Bronchial epithelial cell (primary cell): ENCODE results near the gene CTDSP2. TPM values are rescaled to one million over a fixed set of nuclear protein-coding genes. Genes with fewer than 3 reads are reported as not detected.

Experiments
- DNase-seq: peaks from one replicate; pipeline ENCODE4 v3.0.0-alpha.2; 2010; ENCODE audit warnings: low read depth
- FAIRE-seq: peaks from 2 replicates; lab custom pipeline; 2011; peaks lifted over from hg19 to GRCh38; lab: Jason Lieb, UNC
- H3K27me3 ChIP-seq: 2 replicates; pipeline ENCODE4 v1.5.1; 2011; ENCODE audit warnings: low read length; ENCODE audit not compliant: control insufficient read depth, insufficient read depth
- H3K36me3 ChIP-seq: 2 replicates; pipeline ENCODE4 v1.5.1; 2011; ENCODE audit warnings: low read length; ENCODE audit not compliant: control insufficient read depth, insufficient read depth
- H3K4me3 ChIP-seq: 2 replicates; pipeline ENCODE4 v1.5.1; 2011; ENCODE audit warnings: mild to moderate bottlenecking, low read depth, low read length, control low read depth
- total RNA-seq: library from RNA; depleted of rRNA; stranded (reverse); fragments of >200 nt; gene quantifications from 2 replicates; pipeline ENCODE4 v1.2.1, GENCODE V29; 2014
- TF ChIP-seq, protein P1 (sequence below): IDR thresholded peaks from 2 replicates; pipeline ENCODE4 v1.5.1; 2011; ENCODE audit warnings: mild to moderate bottlenecking, moderate library complexity, low read length, control low read depth, inconsistent platforms; ENCODE audit not compliant: insufficient read depth, severe bottlenecking

CTDSP2 gene
- total RNA-seq, 1 donor from 2014 or later: 36.3 TPM

DNA sequence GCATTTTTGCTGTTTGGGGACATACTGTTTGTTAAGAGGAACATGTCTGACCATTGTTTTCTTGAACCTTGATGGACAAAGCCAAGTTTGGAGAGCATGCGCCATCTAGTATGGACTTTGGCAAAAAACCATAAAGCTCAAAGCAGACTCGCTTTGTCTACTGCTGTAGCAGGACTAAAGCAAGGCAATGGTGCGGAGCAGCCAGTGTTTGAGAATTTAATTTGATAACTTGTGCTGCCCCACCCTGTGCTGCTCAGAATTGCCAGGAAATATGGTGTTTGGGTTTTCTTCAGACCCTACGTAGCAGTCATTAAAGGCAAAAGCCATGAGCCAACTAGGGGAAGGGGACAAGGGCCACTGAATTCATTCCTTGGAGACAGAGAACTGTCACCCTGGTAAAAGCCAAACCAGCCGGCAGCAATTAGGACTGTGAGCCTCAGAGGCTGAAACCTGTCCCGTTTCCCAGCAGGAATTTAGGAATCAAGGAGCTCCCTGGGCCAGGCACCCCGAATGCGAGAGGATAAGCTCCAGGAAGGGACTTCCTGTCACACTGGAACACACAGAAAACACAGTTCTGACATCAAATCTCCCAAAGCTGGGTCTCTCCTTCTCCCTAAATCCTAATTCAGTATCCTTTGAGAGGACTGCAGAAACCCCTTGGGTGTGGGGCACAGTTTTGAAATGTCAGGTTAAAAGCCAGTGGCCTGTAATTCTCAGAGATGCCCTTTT lies 29.1 kb downstream of the CTDSP2 start:
- no peak overlapping the region for H3K4me3 ChIP-seq

DNA sequence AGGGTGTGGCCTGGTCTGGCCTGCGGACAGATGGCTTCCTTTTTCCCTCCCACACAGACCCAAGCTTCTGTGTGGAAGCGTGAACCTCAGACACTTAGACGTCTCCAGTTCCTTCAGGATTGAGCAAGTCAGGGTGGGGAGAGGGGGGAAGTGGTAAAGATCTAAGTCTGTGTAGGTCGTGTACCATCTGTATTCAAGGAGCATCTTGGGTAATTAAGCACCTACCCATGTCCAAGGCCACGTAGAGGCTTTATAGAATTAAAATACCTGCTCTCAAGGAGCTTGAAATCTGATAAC lies 29.7 kb downstream of the CTDSP2 start:
- H3K27me3 ChIP-seq: no peaks in the 10 kb centered on the region
- TF ChIP-seq, protein P1, sequence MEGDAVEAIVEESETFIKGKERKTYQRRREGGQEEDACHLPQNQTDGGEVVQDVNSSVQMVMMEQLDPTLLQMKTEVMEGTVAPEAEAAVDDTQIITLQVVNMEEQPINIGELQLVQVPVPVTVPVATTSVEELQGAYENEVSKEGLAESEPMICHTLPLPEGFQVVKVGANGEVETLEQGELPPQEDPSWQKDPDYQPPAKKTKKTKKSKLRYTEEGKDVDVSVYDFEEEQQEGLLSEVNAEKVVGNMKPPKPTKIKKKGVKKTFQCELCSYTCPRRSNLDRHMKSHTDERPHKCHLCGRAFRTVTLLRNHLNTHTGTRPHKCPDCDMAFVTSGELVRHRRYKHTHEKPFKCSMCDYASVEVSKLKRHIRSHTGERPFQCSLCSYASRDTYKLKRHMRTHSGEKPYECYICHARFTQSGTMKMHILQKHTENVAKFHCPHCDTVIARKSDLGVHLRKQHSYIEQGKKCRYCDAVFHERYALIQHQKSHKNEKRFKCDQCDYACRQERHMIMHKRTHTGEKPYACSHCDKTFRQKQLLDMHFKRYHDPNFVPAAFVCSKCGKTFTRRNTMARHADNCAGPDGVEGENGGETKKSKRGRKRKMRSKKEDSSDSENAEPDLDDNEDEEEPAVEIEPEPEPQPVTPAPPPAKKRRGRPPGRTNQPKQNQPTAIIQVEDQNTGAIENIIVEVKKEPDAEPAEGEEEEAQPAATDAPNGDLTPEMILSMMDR: no peak
- no peak overlapping the region for H3K4me3 ChIP-seq
- DNase-seq (peak; percentile 18), FAIRE-seq (no peak)
- H3K36me3 ChIP-seq: peaks cover 2% of the 10 kb centered on the region

More for the DNA sequence above, 29.1 kb downstream of the CTDSP2 start:
- FAIRE-seq: no peak
- peaks cover 2% of the 10 kb centered on the region for H3K36me3 ChIP-seq
- no peaks in the 10 kb centered on the region for H3K27me3 ChIP-seq
- DNase-seq: no peak
- TF ChIP-seq, protein P1: no peak

DNA sequence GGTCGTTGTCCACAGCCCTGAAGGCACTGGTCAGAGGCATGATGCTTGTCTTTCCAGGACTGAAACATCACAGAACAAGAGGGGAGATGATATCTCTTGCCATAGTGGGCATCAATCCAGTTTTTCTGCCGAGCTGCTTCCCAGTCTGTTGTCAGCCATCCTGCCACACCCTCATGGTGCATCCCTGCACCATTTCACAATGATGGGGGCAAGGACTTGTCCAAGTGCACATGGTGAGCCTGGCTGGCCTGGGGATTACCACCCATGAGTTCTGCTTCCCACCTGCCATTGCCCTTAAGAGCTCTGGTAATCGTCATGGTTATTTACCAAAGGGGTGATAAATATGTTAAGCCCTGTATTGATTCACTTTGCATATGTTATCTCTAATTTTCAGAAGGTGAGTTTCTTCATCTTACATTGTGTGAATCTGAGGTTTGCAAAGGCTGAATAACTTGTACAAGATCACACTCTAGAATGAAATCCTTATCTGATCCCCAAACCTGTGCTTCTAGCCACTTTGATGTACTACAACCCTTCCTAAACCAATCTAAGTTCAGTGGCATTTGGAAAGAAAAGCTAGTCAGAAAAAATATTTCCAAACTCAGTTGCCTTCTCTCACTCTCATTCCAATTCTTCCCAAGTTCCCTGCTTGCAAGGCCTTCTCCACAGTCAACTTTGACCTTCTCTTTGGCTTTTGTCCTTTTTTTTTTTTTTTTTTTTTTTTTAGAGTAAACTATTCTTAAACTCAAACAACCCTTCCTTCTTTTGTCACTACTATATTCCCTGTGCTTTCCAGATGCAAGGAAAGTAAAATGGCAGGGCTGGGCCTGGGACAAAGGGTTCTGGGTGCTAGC lies 30.3 kb downstream of the CTDSP2 start:
- peaks cover 2% of the 10 kb centered on the region for H3K36me3 ChIP-seq
- no peak overlapping the region for H3K4me3 ChIP-seq
- DNase-seq (no peak), FAIRE-seq (no peak)
- H3K27me3 ChIP-seq: no peaks in the 10 kb centered on the region
- TF ChIP-seq, protein P1: no peak

DNA sequence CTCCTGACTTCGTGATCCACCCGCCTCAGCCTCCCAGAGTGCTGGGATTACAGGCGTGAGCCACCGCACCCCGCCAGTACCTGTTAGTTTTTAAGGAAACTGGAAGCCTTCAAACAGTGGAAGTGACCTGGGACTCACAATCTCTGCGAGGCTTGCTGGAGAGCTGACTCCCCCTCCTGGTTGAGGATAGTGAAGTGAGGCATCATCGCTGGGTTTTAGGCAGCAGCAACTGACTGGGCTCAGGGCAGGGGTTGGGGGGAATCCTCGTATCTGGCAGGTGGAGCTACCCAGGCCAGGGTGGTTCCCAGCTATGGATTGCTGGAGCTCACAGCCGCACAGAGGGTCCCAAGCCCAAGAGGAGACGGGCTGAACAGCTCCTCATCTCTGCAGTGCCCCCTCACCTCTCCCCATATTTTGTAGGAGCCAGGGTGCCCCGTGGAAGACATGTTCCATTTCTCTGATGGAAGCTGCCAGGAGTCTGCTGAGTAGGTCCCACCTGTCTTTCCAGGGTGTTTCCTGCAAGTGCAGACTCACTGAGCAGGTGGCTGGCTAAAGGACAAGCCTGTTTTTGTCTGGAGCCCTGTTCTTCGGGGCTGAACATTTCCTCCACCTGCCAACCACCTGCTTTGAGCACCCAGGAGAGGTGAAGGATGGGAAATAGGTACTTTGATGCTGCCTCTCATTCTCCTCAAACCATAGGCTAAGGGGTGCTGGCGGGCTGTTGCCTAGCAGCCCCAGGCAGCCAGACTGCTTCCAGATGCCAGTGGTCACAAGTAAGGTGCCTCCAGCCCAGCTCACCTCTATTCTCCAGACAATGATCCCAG lies 31.1 kb downstream of the CTDSP2 start:
- no peak overlapping the region for H3K4me3 ChIP-seq
- no peaks in the 10 kb centered on the region for H3K27me3 ChIP-seq
- TF ChIP-seq, protein P1: no peak
- H3K36me3 ChIP-seq: peaks cover under 1% of the 10 kb centered on the region
- FAIRE-seq: no peak
- DNase-seq: peak; percentile 12

DNA sequence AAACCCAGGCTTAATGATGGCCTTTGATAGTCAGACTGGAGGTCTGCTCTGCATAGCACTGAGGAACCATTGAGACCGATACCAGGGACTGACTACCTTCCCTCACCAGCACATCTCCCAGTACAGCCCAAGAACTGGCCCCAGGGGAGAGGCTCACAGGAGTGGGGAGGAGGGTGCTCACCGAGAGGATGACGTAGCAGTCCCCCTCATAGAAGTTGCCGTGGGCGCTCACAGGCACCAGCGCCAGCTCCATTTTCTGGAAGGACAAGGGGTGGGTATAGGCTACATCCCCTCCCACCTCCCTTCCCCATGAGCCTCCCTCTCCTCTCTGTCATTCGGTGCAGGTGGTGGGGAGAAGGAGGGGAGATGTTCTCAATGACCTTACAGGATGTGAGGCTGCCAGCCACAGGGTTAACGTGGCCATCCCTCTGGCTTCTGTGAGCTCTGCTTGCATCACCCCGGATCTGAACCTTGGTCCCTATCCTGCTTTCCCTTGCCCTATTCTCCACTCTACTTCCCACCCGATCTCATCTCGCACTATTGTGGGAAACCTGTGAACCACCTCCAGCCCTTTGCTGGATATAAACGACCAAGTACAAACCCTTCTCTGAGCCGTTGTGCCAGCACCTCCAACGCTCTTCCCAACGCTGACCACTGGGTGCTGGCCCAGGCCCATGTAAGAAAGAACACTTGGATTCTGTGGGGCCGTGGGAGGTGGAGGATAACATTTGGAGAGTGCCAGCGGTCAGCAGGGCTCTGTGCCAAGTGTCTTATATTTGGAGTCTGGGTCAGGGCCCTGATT lies 32.4 kb downstream of the CTDSP2 start:
- TF ChIP-seq, protein P1: no peak
- FAIRE-seq (no peak), DNase-seq (no peak)
- no peaks in the 10 kb centered on the region for H3K27me3 ChIP-seq
- H3K36me3 ChIP-seq: no peaks in the 10 kb centered on the region
- H3K4me3 ChIP-seq: no peak overlapping the region
